ENCODE measurements around the gene GCGR. TPM values are rescaled to one million over a fixed set of nuclear protein-coding genes. Genes with fewer than 3 reads are reported as not detected.
A peak's percentile ranks its signal among the peaks of the same experiment; 100 is the strongest.

The GCGR gene
- total and polyA plus RNA-seq, 2 of the 13 experiments (the other 11 are each of a cell fraction or from before 2014, with no cell fraction given) = 0.04 to 0.13 TPM

GRCh38 chr17:81840826-81841778 lies 37.2 kb downstream of the GCGR start (continued):
- no peak for TF ChIP-seq ZNF512B (CRISPR knock-in tag; IDR thresholded peaks at IDR 0.05; ENCODE audit: borderline replicate concordance)
- TF ChIP-seq TBX3 (IDR thresholded peaks at IDR 0.05; ENCODE audit: borderline replicate concordance) = no peak
- TF ChIP-seq BATF2 (CRISPR knock-in tag; IDR thresholded peaks at IDR 0.05) = no peak
- TF ChIP-seq RBFOX2 (IDR thresholded peaks at IDR 0.05; ENCODE audit: low read depth, low read length) = peak; percentile 60
- TF ChIP-seq LCORL (IDR thresholded peaks at IDR 0.05) = no peak
- TF ChIP-seq LCORL (CRISPR knock-in tag; IDR thresholded peaks at IDR 0.05) = 0 out of 2 replicates have a peak, but pooled peaks have one; percentile 50
- no peak for TF ChIP-seq ZNF468 (CRISPR knock-in tag; IDR thresholded peaks at IDR 0.05)
- no peak for TF ChIP-seq KMT2A (CRISPR knock-in tag; IDR thresholded peaks at IDR 0.05)
- TF ChIP-seq ZSCAN30 (CRISPR knock-in tag; IDR thresholded peaks at IDR 0.05) = no peak
- TF ChIP-seq HMGXB3 (CRISPR knock-in tag; IDR thresholded peaks at IDR 0.05; ENCODE audit: borderline replicate concordance) = no peak
- no peak for TF ChIP-seq DBP (CRISPR knock-in tag; IDR thresholded peaks at IDR 0.05; ENCODE audit: not compliant biosample characterization)
- no peak for TF ChIP-seq NFATC3 (CRISPR knock-in tag; IDR thresholded peaks at IDR 0.05)
- no peak for TF ChIP-seq ZBTB42 (CRISPR knock-in tag; IDR thresholded peaks at IDR 0.05)
- no peak for TF ChIP-seq KLF12 (CRISPR knock-in tag; IDR thresholded peaks at IDR 0.05; ENCODE audit: borderline replicate concordance)
- no peak for TF ChIP-seq ZNF33A (CRISPR knock-in tag; IDR thresholded peaks at IDR 0.05; ENCODE audit: borderline replicate concordance)
- no peak for TF ChIP-seq NCOA2 (CRISPR knock-in tag; IDR thresholded peaks at IDR 0.05)
- no peak for TF ChIP-seq ARHGAP35 (CRISPR knock-in tag; IDR thresholded peaks at IDR 0.05; ENCODE audit: borderline replicate concordance)
- TF ChIP-seq ZKSCAN8 (CRISPR knock-in tag; IDR thresholded peaks at IDR 0.05; ENCODE audit: borderline replicate concordance) = no peak
- no peak for TF ChIP-seq ZNF24 (IDR thresholded peaks at IDR 0.05)
- no peak for TF ChIP-seq BRCA1 (CRISPR knock-in tag; IDR thresholded peaks at IDR 0.05)

All from HepG2 (cell line).